T-helper 17 cell (primary cell): Measurements from ENCODE around the gene SLC14A1. TPM values are rescaled to one million over a fixed set of nuclear protein-coding genes. Genes with fewer than 3 reads are reported as not detected.

Experiments
- total RNA-seq, 4 donors: library from RNA in 2 of 4; stranded (reverse) in 2 of 4; gene quantifications; one replicate each; pipeline ENCODE4 v1.2.3 and lab custom pipeline; 2022 to 2026

Gene SLC14A1
- total RNA-seq, 2 donors from 2014 or later, result 8.0 to 9.8 TPM

Other genes with a start within 250 kb of the SLC14A1 start
- gene SLC14A2, start 108.7 kb upstream of the SLC14A1 start, total RNA-seq, result under 1 TPM in 1 of 2 donors, not detected in 1; 0.05 TPM
- gene SIGLEC15, start 101.5 kb downstream of the SLC14A1 start, total RNA-seq, result not detected
- 10 to 100 TPM; 46.6 to 76.5 TPM for gene EPG5, start 243.1 kb downstream of the SLC14A1 start, total RNA-seq